GM12878 (cell line): Measurements from ENCODE around the gene ACOX1. TPM values are rescaled to one million over a fixed set of nuclear protein-coding genes. Genes with fewer than 3 reads are reported as not detected.

ENCODE experiments used
- ATAC-seq: fragments of 200-7000 bp; cut with Tn5 transposase; 3 replicates; pipeline ENCODE4 v1.9.1; 2020; ENCODE audit warnings: mild to moderate bottlenecking, moderate library complexity
- BruUV-seq: library from RNA; stranded (reverse); fragments of 400-500 nt; replicated peaks from 2 replicates; lab custom pipeline; 2021; lab: Mats Ljungman, UMichigan
- CTCF ChIA-PET: fragments of 300-600 bp; sonication (Branson Sonifier 250); formaldehyde crosslinking; extraction: SDS; loops from one replicate; lab custom pipeline; 2021; ENCODE audit warnings: inconsistent platforms; lab: Yijun Ruan, JAX
- POLR2A ChIA-PET: fragments of 350-600 bp; formaldehyde crosslinking; extraction: SDS; loops from one replicate; lab custom pipeline; 2021; ENCODE audit warnings: inconsistent platforms; lab: Charles Lee
- RAD21 ChIA-PET: fragments of 300-600 bp; sonication (Branson Sonifier 250); formaldehyde crosslinking; loops from one replicate; lab custom pipeline; 2023; ENCODE audit warnings: antibody characterized with exemption; ENCODE audit not compliant: unreplicated experiment; lab: Charles Lee
- SMC1A ChIA-PET: fragments of 300-600 bp; sonication (Branson Sonifier 250); formaldehyde crosslinking; loops from one replicate; lab custom pipeline; 2023; ENCODE audit not compliant: unreplicated experiment, uncharacterized antibody; lab: Charles Lee
- DNase-seq: peaks from one replicate; pipeline ENCODE4 v3.0.0-alpha.2; 2011; ENCODE audit warnings: low read depth, low spot score
- FAIRE-seq: peaks from 3 replicates; lab custom pipeline; 2011; peaks lifted over from hg19 to GRCh38; lab: Jason Lieb, UNC
- H2AFZ ChIP-seq: 2 replicates; pipeline ENCODE4 v1.6.0; 2011; ENCODE audit warnings: low read depth, low read length, control low read depth; ENCODE audit not compliant: control insufficient read depth
- H3K27ac ChIP-seq: 2 replicates; pipeline ENCODE4 v1.5.1; 2011; ENCODE audit warnings: control low read depth; ENCODE audit not compliant: control insufficient read depth, insufficient read depth
- H3K27me3 ChIP-seq, 2 experiments: replicated peaks in 1 of 2; 2 replicates each; pipeline versions ENCODE4 v1.6.0 to v1.6.1; 2011; ENCODE audit warnings: low read length in 1 of 2; ENCODE audit not compliant: control insufficient read depth in 2 of 2, insufficient read depth in 2 of 2
- H3K36me3 ChIP-seq, 2 experiments: 2 replicates each; pipeline ENCODE4 v1.5.1; 2011; ENCODE audit warnings: low read length in 1 of 2; ENCODE audit not compliant: control insufficient read depth in 2 of 2, insufficient read depth in 2 of 2
- H3K4me1 ChIP-seq: 2 replicates; pipeline ENCODE4 v1.6.1; 2011; ENCODE audit warnings: mild to moderate bottlenecking, low read length, moderate library complexity, mixed read lengths; ENCODE audit not compliant: control insufficient read depth, insufficient read depth
- H3K4me2 ChIP-seq: 2 replicates; pipeline ENCODE4 v1.6.0; 2011; ENCODE audit warnings: control low read depth; ENCODE audit not compliant: control insufficient read depth, insufficient read depth
- H3K4me3 ChIP-seq: fragments of 200-600 bp; sonication (generic); 2 replicates; pipeline ENCODE4 v1.5.1; 2016
- H3K79me2 ChIP-seq: 2 replicates; pipeline ENCODE4 v1.6.0; 2011; ENCODE audit warnings: low read length; ENCODE audit not compliant: control insufficient read depth, insufficient read depth
- H3K9ac ChIP-seq: 2 replicates; pipeline ENCODE4 v1.8.0; 2011; ENCODE audit warnings: low read length, control low read depth, mixed read lengths; ENCODE audit not compliant: control insufficient read depth, insufficient read depth
- H3K9me3 ChIP-seq: replicated peaks from 3 replicates; pipeline ENCODE4 v1.5.1; 2011; ENCODE audit warnings: mild to moderate bottlenecking, low read length; ENCODE audit not compliant: control insufficient read depth, insufficient read depth
- H4K20me1 ChIP-seq: 2 replicates; pipeline ENCODE4 v1.6.0; 2011; ENCODE audit not compliant: control insufficient read depth, insufficient read depth
- CHD2 ChIP-seq: IDR thresholded peaks from 2 replicates; pipeline ENCODE4 v1.6.1; 2011; ENCODE audit warnings: low read depth, low read length, improper control_type of control experiment, borderline replicate concordance
- GATAD2B ChIP-seq: fragments of 450-650 bp; conservative IDR thresholded peaks from 2 replicates; pipeline ENCODE4 v1.6.1; 2017; ENCODE audit warnings: low read depth, mild to moderate bottlenecking, moderate library complexity
- HDGF ChIP-seq: fragments of 450-650 bp; IDR thresholded peaks from 2 replicates; pipeline ENCODE4 v1.6.1; 2016; ENCODE audit warnings: antibody characterized with exemption
- NFYA ChIP-seq: IDR thresholded peaks from 2 replicates; pipeline ENCODE4 v1.6.1; 2011; ENCODE audit warnings: low read depth, mild to moderate bottlenecking, low read length, improper control_type of control experiment, borderline replicate concordance
- POLR2AphosphoS2 ChIP-seq: IDR thresholded peaks from 2 replicates; pipeline ENCODE4 v1.6.1; 2011; ENCODE audit warnings: low read depth, mild to moderate bottlenecking, low read length, improper control_type of control experiment, moderate library complexity
- POLR2AphosphoS5 ChIP-seq: IDR thresholded peaks from 2 replicates; pipeline ENCODE4 v1.6.1; 2011; ENCODE audit warnings: mild to moderate bottlenecking, low read length, inconsistent platforms
- RB1 ChIP-seq: fragments of 450-650 bp; formaldehyde crosslinking; IDR thresholded peaks from 2 replicates; pipeline ENCODE4 v1.6.1; 2017; ENCODE audit warnings: mild to moderate bottlenecking, borderline replicate concordance
- RFX5 ChIP-seq: IDR thresholded peaks from 2 replicates; pipeline ENCODE4 v1.6.1; 2011; ENCODE audit warnings: low read depth, low read length, improper control_type of control experiment
- SP1 ChIP-seq: IDR thresholded peaks from one replicate; pipeline ENCODE4 v1.6.1; 2011; ENCODE audit warnings: low read depth, low read length
- ZNF217 ChIP-seq: fragments of 450-650 bp; IDR thresholded peaks from 2 replicates; pipeline ENCODE4 v1.6.1; 2017; ENCODE audit warnings: antibody characterized with exemption, mild to moderate bottlenecking
- WGBS: methylation state at CpG from one replicate; pipeline ENCODE4 v1.1.6; 2016; ENCODE audit warnings: low lambda C conversion rate; ENCODE audit not compliant: insufficient replicate concordance, insufficient coverage; ENCODE audit errors: missing lambda C conversion rate; 5-methylcytosine and 5-hydroxymethylcytosine counted together
- in situ Hi-C: fragments of 300-500 bp; cut with MboI; formaldehyde crosslinking; loops from 9 replicates; pipeline ENCODE4 v1.14.3; 2018; ENCODE audit warnings: mixed read lengths
- intact Hi-C: fragments of 100-400 bp; cut with micrococcal nuclease; formaldehyde crosslinking; loops from one replicate; pipeline ENCODE4 v1.14.2; 2022; ENCODE audit not compliant: unreplicated experiment
- polyA plus RNA-seq, 11 experiments: library from polyadenylated mRNA; depleted of rRNA in 4 of 11; unstranded in 6 of 11; stranded (reverse) in 5 of 11; fragments of >200 nt; fragmentation: Nextera tagmentation in 4 of 11; fragmentation: Illumina TruSeq in 1 of 11; extraction: Ambion mirVana in 4 of 11; extraction: Trizol in 1 of 11; gene quantifications; 1 replicate in 1 of 11; 2 replicates in 10 of 11; pipeline versions ENCODE4 v1.2.1 to v1.2.3, GENCODE V29; 2011 to 2016; ENCODE audit warnings: inconsistent platforms in 2 of 11, missing spikeins in 2 of 11, low read depth in 1 of 11
- total RNA-seq, 4 experiments: library from RNA; depleted of rRNA in 3 of 4; stranded (reverse); fragments of >200 nt in 3 of 4; fragmentation: Illumina TruSeq in 1 of 4; extraction: Trizol in 1 of 4; gene quantifications; 2 replicates each; pipeline versions ENCODE4 v1.2.1 to v1.2.3, GENCODE V29; 2013 to 2021
- TF ChIP-seq, protein P1 (sequence below): fragments of 450-650 bp; IDR thresholded peaks from 2 replicates; pipeline ENCODE4 v1.6.1; 2014; ENCODE audit warnings: mild to moderate bottlenecking
- TF ChIP-seq, protein P2 (sequence below): fragments of 450-650 bp; IDR thresholded peaks from 2 replicates; pipeline ENCODE4 v1.6.1; 2017; ENCODE audit warnings: borderline replicate concordance

The ACOX1 gene
- total and polyA plus RNA-seq, 10 of the 15 experiments (the other 5 are each of a cell fraction or from before 2014, with no cell fraction given): 6.5 to 26.2 (median 21.6) TPM

DNA sequence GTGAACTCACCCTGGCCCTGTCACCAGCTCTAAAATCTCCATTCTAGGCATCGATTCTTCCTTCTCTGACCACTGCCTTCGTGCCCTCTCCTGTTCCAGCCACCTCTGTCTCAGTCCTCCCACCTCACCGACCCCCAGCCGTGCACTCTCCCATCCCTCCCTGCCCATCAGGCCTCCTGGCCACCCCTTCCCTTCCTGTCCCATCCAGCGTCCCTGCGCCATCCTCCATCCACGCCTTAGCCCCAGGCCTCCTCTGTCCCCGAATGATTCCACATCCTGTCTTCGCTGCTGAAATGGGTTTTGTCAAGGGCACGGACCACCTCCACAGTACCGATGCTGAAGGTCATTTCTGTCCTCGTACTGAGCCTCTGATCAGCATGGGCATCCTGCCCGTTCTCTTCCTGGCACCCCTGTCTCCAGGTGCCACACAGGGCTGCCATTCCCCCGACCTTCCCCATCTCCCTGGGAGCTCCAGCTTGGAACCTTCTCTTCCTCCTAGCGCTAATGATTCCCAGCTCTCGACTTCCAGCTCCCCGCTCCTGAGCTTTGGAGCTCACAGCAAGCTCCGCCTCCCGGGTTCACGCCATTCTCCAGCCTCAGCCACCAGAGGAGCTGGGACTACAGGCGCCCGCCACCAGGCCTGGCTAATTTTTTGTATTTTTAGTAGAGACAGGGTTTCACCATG lies 84.8 kb downstream of the ACOX1 start:
- Histone ChIP-seq H2AFZ (no peak overlapping the region), H4K20me1 (no peaks in the 10 kb centered on the region), H3K9ac (no peak overlapping the region), H3K27me3 (no peaks in the 10 kb centered on the region), H3K27ac (no peak overlapping the region), H3K79me2 (peaks cover 15% of the 10 kb centered on the region), H3K4me2 (no peak overlapping the region; the same call in 1 of the 2 replicates), H3K4me1 (peaks cover 6% of the 10 kb centered on the region), H3K36me3 (peaks cover 4% of the 10 kb centered on the region in 2 experiments; a peak in 3 of 4 replicates), H3K9me3 (no peaks in the 10 kb centered on the region), H3K4me3 (no peak overlapping the region)
- CTCF ChIA-PET: interaction anchor here (1.0 to 4.8 kb wide), 4 partner anchors 12 to 40 kb away, joined by 3 to 43 read pairs (median 14); partner anchors contain the start of genes TRIM47 and WBP2
- SMC1A ChIA-PET: interaction anchor here (0.7 kb wide), 1 partner anchor 114 kb away, joined by 3 read pairs; no protein-coding TSS in a partner anchor
- TF ChIP-seq RB1: no peak
- 0 out of 2 replicates have a peak, but pooled peaks have one; percentile 48 for TF ChIP-seq HDGF
- TF ChIP-seq POLR2AphosphoS5: 0 out of 2 replicates have a peak, but pooled peaks have one; percentile 16
- FAIRE-seq: no peak
- POLR2A ChIA-PET: interaction anchor here (1.0 to 1.3 kb wide), 2 partner anchors 38 to 298 kb away, joined by 3 read pairs; no protein-coding TSS in a partner anchor
- 90% methylated on average over 19 of the region's 22 CpGs for WGBS
- intact Hi-C loops (no loop called here), in situ Hi-C loops (no loop called here)
- RAD21 ChIA-PET: interaction anchor here (1.2 to 4.5 kb wide), 2 partner anchors 39 to 85 kb away, joined by 3 to 32 read pairs; partner anchors contain the start of genes ACOX1, TEN1 and WBP2
- BruUV-seq: no TSS peak
- no peak for ATAC-seq
- no peak for DNase-seq

DNA sequence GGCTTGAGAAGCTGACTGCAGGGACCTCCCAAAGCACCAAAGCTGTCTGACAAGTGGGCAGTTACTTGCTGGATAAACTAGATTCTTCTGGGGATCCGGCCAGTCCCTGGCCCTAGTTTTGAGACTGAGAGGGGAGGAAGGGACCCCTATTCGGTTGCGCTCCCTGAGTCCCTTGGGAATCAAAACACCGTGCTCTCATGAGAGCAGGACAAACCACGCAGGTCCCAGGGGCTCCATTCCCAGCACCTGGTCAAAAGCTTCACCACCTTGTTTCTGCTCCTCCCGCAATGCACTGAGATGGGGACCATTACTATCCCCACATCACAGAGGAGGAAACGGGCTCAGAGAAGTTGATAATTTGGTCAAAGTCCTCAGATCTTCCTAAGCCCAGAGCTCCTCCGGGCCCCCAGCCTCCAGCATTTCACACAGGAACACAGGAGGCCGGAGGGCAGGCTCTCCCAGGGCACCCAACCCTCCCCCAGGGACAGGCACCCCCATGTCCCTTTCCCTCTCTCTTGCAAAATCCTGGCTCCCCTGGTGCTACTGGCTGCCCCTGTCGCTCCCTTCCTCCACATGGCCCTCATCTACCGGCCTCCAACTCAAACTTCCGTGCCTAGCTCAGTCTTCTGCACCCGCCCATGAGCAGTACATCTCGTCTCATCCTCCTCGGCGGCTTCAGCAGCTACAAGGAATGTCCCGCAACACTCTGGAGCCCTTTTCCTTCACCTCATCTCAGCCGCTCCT lies 85.5 kb downstream of the ACOX1 start:
- H3K9me3 ChIP-seq: no peaks in the 10 kb centered on the region
- H2AFZ ChIP-seq: no peak overlapping the region
- H3K27me3 ChIP-seq: no peaks in the 10 kb centered on the region
- RAD21 ChIA-PET: interaction anchor here (1.2 to 4.5 kb wide), 2 partner anchors 38 to 85 kb away, joined by 3 to 32 read pairs; partner anchors contain the start of genes ACOX1, TEN1 and WBP2
- no TSS peak for BruUV-seq
- FAIRE-seq: no peak
- in situ Hi-C loops: no loop called here
- peaks cover 6% of the 10 kb centered on the region for H3K4me1 ChIP-seq
- no peak overlapping the region; the same call in 1 of the 2 replicates for H3K4me2 ChIP-seq
- H3K9ac ChIP-seq: no peak overlapping the region
- intact Hi-C loops: no loop called here
- H4K20me1 ChIP-seq: no peaks in the 10 kb centered on the region
- H3K36me3 ChIP-seq: peaks cover 2 to 4% of the 10 kb centered on the region in 2 experiments; a peak in 3 of 4 replicates
- H3K79me2 ChIP-seq: peaks cover 15% of the 10 kb centered on the region
- 68% methylated on average over 17 of the region's 18 CpGs for WGBS
- POLR2A ChIA-PET: interaction anchor here (1.3 kb wide), 1 partner anchor 38 kb away, joined by 3 read pairs; no protein-coding TSS in a partner anchor
- CTCF ChIA-PET: interaction anchor here (4.8 kb wide), 1 partner anchor 16 kb away, joined by 43 read pairs; the partner anchor contains the start of gene TRIM47
- H3K4me3 ChIP-seq: no peak overlapping the region
- no peak for DNase-seq
- ATAC-seq: no peak
- no peak overlapping the region for H3K27ac ChIP-seq
- SMC1A ChIA-PET: interaction anchor here (0.7 kb wide), 1 partner anchor 114 kb away, joined by 3 read pairs; no protein-coding TSS in a partner anchor
- TF ChIP-seq RFX5: no peak
- TF ChIP-seq NFYA: no peak
- TF ChIP-seq, protein P1, sequence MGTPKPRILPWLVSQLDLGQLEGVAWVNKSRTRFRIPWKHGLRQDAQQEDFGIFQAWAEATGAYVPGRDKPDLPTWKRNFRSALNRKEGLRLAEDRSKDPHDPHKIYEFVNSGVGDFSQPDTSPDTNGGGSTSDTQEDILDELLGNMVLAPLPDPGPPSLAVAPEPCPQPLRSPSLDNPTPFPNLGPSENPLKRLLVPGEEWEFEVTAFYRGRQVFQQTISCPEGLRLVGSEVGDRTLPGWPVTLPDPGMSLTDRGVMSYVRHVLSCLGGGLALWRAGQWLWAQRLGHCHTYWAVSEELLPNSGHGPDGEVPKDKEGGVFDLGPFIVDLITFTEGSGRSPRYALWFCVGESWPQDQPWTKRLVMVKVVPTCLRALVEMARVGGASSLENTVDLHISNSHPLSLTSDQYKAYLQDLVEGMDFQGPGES: no peak
- TF ChIP-seq SP1: no peak
- no peak for TF ChIP-seq GATAD2B
- TF ChIP-seq, protein P2, sequence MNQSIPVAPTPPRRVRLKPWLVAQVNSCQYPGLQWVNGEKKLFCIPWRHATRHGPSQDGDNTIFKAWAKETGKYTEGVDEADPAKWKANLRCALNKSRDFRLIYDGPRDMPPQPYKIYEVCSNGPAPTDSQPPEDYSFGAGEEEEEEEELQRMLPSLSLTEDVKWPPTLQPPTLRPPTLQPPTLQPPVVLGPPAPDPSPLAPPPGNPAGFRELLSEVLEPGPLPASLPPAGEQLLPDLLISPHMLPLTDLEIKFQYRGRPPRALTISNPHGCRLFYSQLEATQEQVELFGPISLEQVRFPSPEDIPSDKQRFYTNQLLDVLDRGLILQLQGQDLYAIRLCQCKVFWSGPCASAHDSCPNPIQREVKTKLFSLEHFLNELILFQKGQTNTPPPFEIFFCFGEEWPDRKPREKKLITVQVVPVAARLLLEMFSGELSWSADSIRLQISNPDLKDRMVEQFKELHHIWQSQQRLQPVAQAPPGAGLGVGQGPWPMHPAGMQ: no peak
- TF ChIP-seq ZNF217: no peak
- no peak for TF ChIP-seq POLR2AphosphoS2
- TF ChIP-seq CHD2: no peak
